HEK293T (cell line): Measurements from ENCODE around the gene KCNG2.

Experiments used
- ARNT ChIP-seq: fragments of 450-650 bp; IDR thresholded peaks from 2 replicates; pipeline ENCODE4 v1.6.1; 2017; ENCODE audit warnings: mild to moderate bottlenecking
- BHLHE40 ChIP-seq: fragments of 450-650 bp; IDR thresholded peaks from 2 replicates; pipeline ENCODE4 v1.6.1; 2016; ENCODE audit warnings: mild to moderate bottlenecking, moderate library complexity, borderline replicate concordance
- ELF4 ChIP-seq: fragments of 450-650 bp; IDR thresholded peaks from 2 replicates; pipeline ENCODE4 v1.6.1; 2017; ENCODE audit warnings: antibody characterized with exemption
- FOXA1 ChIP-seq: fragments of 450-650 bp; IDR thresholded peaks from 2 replicates; pipeline ENCODE4 v1.6.1; 2016; ENCODE audit warnings: mild to moderate bottlenecking
- FOXK2 ChIP-seq: fragments of 450-650 bp; IDR thresholded peaks from 2 replicates; pipeline ENCODE4 v1.6.1; 2016; ENCODE audit warnings: mild to moderate bottlenecking
- FOXM1 ChIP-seq: fragments of 450-650 bp; IDR thresholded peaks from 2 replicates; pipeline ENCODE4 v1.6.1; 2017; ENCODE audit warnings: mild to moderate bottlenecking, borderline replicate concordance
- L3MBTL2 ChIP-seq: fragments of 450-650 bp; conservative IDR thresholded peaks from 2 replicates; pipeline ENCODE4 v1.6.1; 2016; ENCODE audit warnings: mild to moderate bottlenecking
- NFRKB ChIP-seq: fragments of 450-650 bp; IDR thresholded peaks from 2 replicates; pipeline ENCODE4 v1.6.1; 2016; ENCODE audit warnings: mild to moderate bottlenecking, moderate library complexity
- SP1 ChIP-seq: fragments of 450-650 bp; IDR thresholded peaks from 2 replicates; pipeline ENCODE4 v1.6.1; 2017
- SUZ12 ChIP-seq: fragments of 450-650 bp; IDR thresholded peaks from 2 replicates; pipeline ENCODE4 v1.6.1; 2016; ENCODE audit warnings: mild to moderate bottlenecking
- TARDBP ChIP-seq: fragments of 450-650 bp; IDR thresholded peaks from 2 replicates; pipeline ENCODE4 v1.6.1; 2016
- ZNF384 ChIP-seq: fragments of 450-650 bp; IDR thresholded peaks from 2 replicates; pipeline ENCODE4 v1.6.1; 2016

GRCh38 chr18:79871481-79872091 lies 73.8 kb downstream of the KCNG2 start:
- TF ChIP-seq ARNT (no peak), NFRKB (no peak), BHLHE40 (no peak), FOXK2 (no peak), SUZ12 (no peak), FOXM1 (no peak), ZNF384 (no peak), L3MBTL2 (no peak), TARDBP (no peak), SP1 (no peak), FOXA1 (no peak), ELF4 (no peak)
